ENCODE measurements around the gene LRRC45. TPM values are rescaled to one million over a fixed set of nuclear protein-coding genes. Genes with fewer than 3 reads are reported as not detected.

LRRC45 gene
- total RNA-seq, 1 experiment from 2014 or later: 17.2 TPM

GRCh38 chr17:82018152-82018988 is 4.7 kb upstream of the LRRC45 start:
- DNase-seq (ENCODE audit: low read depth): no peak

GRCh38 chr17:82018989-82019689 is 4.0 kb upstream of the LRRC45 start:
- no peak for DNase-seq (ENCODE audit: low read depth)

GRCh38 chr17:82019690-82020571 is 3.2 kb upstream of the LRRC45 start:
- no peak for DNase-seq (ENCODE audit: low read depth)

GRCh38 chr17:82020572-82021106 is 2.5 kb upstream of the LRRC45 start:
- DNase-seq (ENCODE audit: low read depth): no peak

GRCh38 chr17:82021107-82021899 is 1.8 kb upstream of the LRRC45 start:
- peak; percentile 74 for DNase-seq (ENCODE audit: low read depth)

- no peak for DNase-seq (ENCODE audit: low read depth)
These were observed 1.2 kb upstream of the LRRC45 start for GRCh38 chr17:82021900-82022309.

GRCh38 chr17:82022310-82022980 is 660 bp upstream of the LRRC45 start, which contains the start of gene CENPX:
TSS of gene CENPX (minus strand) at chr17:82022878. CDS start at chr17:82022861, 17 bp downstream.
- DNase-seq (ENCODE audit: low read depth): no peak

GRCh38 chr17:82023447-82024241 is 539 bp downstream of the LRRC45 start:
- DNase-seq (ENCODE audit: low read depth): no peak

- DNase-seq (ENCODE audit: low read depth): no peak
These were observed 1.8 kb downstream of the LRRC45 start for GRCh38 chr17:82024859-82025258.

- DNase-seq (ENCODE audit: low read depth): no peak
These were observed 2.4 kb downstream of the LRRC45 start for GRCh38 chr17:82025401-82026107.

GRCh38 chr17:82028246-82028645 is 5.1 kb downstream of the LRRC45 start:
- DNase-seq (ENCODE audit: low read depth): no peak

GRCh38 chr17:82028966-82029365 is 5.9 kb downstream of the LRRC45 start:
- DNase-seq (ENCODE audit: low read depth): no peak

- DNase-seq (ENCODE audit: low read depth): no peak
These were observed 6.3 kb downstream of the LRRC45 start for GRCh38 chr17:82029391-82029790.

- no peak for DNase-seq (ENCODE audit: low read depth)
These were observed 6.9 kb downstream of the LRRC45 start for GRCh38 chr17:82029990-82030469.

- peak; percentile 71 for DNase-seq (ENCODE audit: low read depth)
These were observed 7.6 kb downstream of the LRRC45 start for GRCh38 chr17:82030470-82031302.

GRCh38 chr17:82031303-82031884 is 8.3 kb downstream of the LRRC45 start, which contains the start of gene RAC3:
TSS of gene RAC3 (plus strand) at chr17:82031678. CDS start at chr17:82031762, 84 bp downstream.
- no peak for DNase-seq (ENCODE audit: low read depth)
